Stomach (tissue), 9 donors: Measurements from ENCODE around the gene FHOD3. TPM values are rescaled to one million over a fixed set of nuclear protein-coding genes. Genes with fewer than 3 reads are reported as not detected.

Experiments
- DNase-seq, 2 donors: peaks; one replicate each; pipeline versions ENCODE4 v3.0.0 to v3.0.0-alpha.2; 2013 to 2019
- H3K27ac ChIP-seq, 5 donors: fragments of 200-600 bp in 4 of 5; sonication (generic) in 4 of 5; one replicate each; pipeline ENCODE4 v1.5.1; 2013 to 2019; ENCODE audit warnings: mild to moderate bottlenecking in 1 of 5, moderate library complexity in 1 of 5
- H3K27me3 ChIP-seq, 3 donors: fragments of 200-600 bp; sonication (generic); one replicate each; pipeline ENCODE4 v1.5.1; 2017 to 2019; ENCODE audit warnings: mixed run types in 1 of 3
- H3K36me3 ChIP-seq, 4 donors: fragments of 200-600 bp; sonication (generic); 1 replicate in 3 of 4; 2 replicates in 1 of 4; pipeline ENCODE4 v1.5.1; 2016 to 2019
- H3K4me1 ChIP-seq, 4 donors: fragments of 200-600 bp; sonication (generic); one replicate each; pipeline ENCODE4 v1.5.1; 2016 to 2019
- H3K4me3 ChIP-seq, 4 donors: fragments of 200-600 bp; sonication (generic) in 3 of 4; one replicate each; pipeline ENCODE4 v1.5.1; 2016 to 2019; ENCODE audit warnings: mild to moderate bottlenecking in 1 of 4
- H3K9me3 ChIP-seq, 4 donors: fragments of 200-600 bp; sonication (generic); one replicate each; pipeline ENCODE4 v1.5.1; 2016 to 2019
- EP300 ChIP-seq: sonication (generic); formaldehyde crosslinking; IDR thresholded peaks from one replicate; pipeline ENCODE4 v1.6.1; 2017; ENCODE audit warnings: antibody characterized with exemption
- POLR2A ChIP-seq, 4 donors: fragments of 450-650 bp; IDR thresholded peaks; one replicate each; pipeline ENCODE4 v1.6.1; 2016; ENCODE audit warnings: antibody characterized with exemption in 4 of 4, control low read depth in 2 of 4, mild to moderate bottlenecking in 1 of 4, moderate library complexity in 1 of 4
- POLR2AphosphoS5 ChIP-seq, 3 donors: sonication (generic); formaldehyde crosslinking; IDR thresholded peaks; one replicate each; pipeline ENCODE4 v1.6.1; 2016; ENCODE audit warnings: antibody characterized with exemption in 3 of 3
- WGBS, 5 donors: extraction: QIAGEN DNeasy Blood & Tissue Kit in 3 of 5; methylation state at CpG; one replicate each; pipeline versions ENCODE4 v1.1.5 to v1.1.7; 2013 to 2018; 5-methylcytosine and 5-hydroxymethylcytosine counted together
- intact Hi-C: fragments of 100-400 bp; cut with DNase I; formaldehyde crosslinking; loops from one replicate; pipeline ENCODE4 v1.15.1; 2023; ENCODE audit warnings: low total_unique reads
- polyA plus RNA-seq, 3 donors: library from polyadenylated mRNA; stranded (reverse); fragments of 200-250 nt; gene quantifications; one replicate each; pipeline ENCODE4 v1.2.3, GENCODE V29; 2013
- total RNA-seq, 5 donors: library from RNA; depleted of rRNA; stranded (reverse); fragments of >200 nt; gene quantifications; one replicate each; pipeline versions ENCODE4 v1.1.0 to v1.2.3, GENCODE V29; 2014 to 2016
- TF ChIP-seq, protein P1 (sequence below), 7 experiments: fragments of 450-650 bp in 4 of 7; fragments of 200-600 bp in 3 of 7; sonication (generic) in 3 of 7; IDR thresholded peaks; one replicate each; pipeline ENCODE4 v1.5.1; 2016 to 2019; ENCODE audit warnings: antibody characterized with exemption in 7 of 7, control low read depth in 2 of 7, mild to moderate bottlenecking in 1 of 7
- donor health status: healthy with polysubstance abuse.
- donor health status: Bipolar disorder and iron deficiency.
- donor health status: healthy.

The FHOD3 gene
- total and polyA plus RNA-seq, 8 donors: under 0.01 to 9.1 (median 4.6) TPM

GRCh38 chr18:36600548-36600947 lies 303.0 kb downstream of the FHOD3 start:
- H3K27me3 ChIP-seq: no peaks in the 10 kb centered on the region
- WGBS, 5 donors: 59 to 78% (median 67%) methylated on average over 3 of the region's 3 CpGs
- H3K4me3 ChIP-seq: no peak overlapping the region
- H3K4me1 ChIP-seq: no peaks in the 10 kb centered on the region
- TF ChIP-seq POLR2AphosphoS5 (IDR thresholded peaks at IDR 0.05) (no peak), POLR2A (IDR thresholded peaks at IDR 0.05) (no peak), EP300 (no peak)
- TF ChIP-seq, protein P1, sequence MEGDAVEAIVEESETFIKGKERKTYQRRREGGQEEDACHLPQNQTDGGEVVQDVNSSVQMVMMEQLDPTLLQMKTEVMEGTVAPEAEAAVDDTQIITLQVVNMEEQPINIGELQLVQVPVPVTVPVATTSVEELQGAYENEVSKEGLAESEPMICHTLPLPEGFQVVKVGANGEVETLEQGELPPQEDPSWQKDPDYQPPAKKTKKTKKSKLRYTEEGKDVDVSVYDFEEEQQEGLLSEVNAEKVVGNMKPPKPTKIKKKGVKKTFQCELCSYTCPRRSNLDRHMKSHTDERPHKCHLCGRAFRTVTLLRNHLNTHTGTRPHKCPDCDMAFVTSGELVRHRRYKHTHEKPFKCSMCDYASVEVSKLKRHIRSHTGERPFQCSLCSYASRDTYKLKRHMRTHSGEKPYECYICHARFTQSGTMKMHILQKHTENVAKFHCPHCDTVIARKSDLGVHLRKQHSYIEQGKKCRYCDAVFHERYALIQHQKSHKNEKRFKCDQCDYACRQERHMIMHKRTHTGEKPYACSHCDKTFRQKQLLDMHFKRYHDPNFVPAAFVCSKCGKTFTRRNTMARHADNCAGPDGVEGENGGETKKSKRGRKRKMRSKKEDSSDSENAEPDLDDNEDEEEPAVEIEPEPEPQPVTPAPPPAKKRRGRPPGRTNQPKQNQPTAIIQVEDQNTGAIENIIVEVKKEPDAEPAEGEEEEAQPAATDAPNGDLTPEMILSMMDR (IDR thresholded peaks at IDR 0.05): no peak
- H3K9me3 ChIP-seq: no peaks in the 10 kb centered on the region
- no peaks in the 10 kb centered on the region for H3K36me3 ChIP-seq
- intact Hi-C loops: no loop called here
- no peak overlapping the region for H3K27ac ChIP-seq
- no peak for DNase-seq

DNA sequence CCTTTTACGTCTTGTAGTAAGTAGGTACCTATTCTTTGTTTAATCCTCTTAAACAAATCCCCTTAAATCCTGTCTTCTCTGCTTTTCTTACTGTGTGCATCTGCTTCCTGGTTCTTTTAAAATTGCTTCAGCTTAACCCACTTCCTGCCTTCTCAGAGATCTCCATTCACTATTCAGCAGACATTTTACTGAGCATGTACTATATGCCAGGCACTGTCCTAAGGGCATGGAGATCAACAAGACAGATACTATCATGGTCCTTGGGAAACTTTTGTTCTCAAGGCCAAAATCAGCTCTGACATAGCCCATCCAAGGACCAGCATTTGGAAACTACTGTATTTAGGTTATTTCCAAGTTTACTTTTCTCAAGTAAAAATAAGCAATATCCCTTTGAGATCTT lies 303.8 kb downstream of the FHOD3 start:
- 38 to 85% (median 77%) methylated on average over 1 of the region's 1 CpG for WGBS, 5 donors
- Histone ChIP-seq H3K27ac (no peak overlapping the region), H3K4me1 (no peaks in the 10 kb centered on the region), H3K27me3 (no peaks in the 10 kb centered on the region), H3K36me3 (no peaks in the 10 kb centered on the region), H3K9me3 (no peaks in the 10 kb centered on the region), H3K4me3 (no peak overlapping the region)
- intact Hi-C loops: no loop called here
- DNase-seq: no peak
- TF ChIP-seq, protein P1 (IDR thresholded peaks at IDR 0.05): no peak
- no peak for TF ChIP-seq EP300
- TF ChIP-seq POLR2AphosphoS5 (IDR thresholded peaks at IDR 0.05): no peak
- TF ChIP-seq POLR2A (IDR thresholded peaks at IDR 0.05): no peak

DNA sequence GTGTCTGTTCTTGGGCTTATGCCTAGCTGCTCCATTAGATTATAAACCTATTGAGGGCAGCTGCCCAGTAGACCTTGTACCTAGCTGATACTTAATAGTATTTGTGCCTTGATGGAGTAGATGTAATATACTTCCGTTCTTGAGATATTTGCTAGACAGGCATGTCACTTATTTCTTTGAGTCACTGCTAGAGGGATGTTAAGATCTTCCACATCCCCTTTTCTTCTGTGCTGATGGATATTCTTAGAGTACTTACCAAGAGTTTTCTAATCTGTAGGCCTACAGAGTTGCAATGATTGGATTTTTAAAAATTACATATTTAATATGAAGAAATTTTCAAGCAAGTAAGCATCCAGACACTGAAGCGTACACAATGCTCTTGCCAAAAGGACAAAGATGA lies 304.6 kb downstream of the FHOD3 start:
- H3K27me3 ChIP-seq: no peaks in the 10 kb centered on the region
- 92 to 97% (median 94%) methylated on average over 2 of the region's 2 CpGs for WGBS, 5 donors
- TF ChIP-seq POLR2AphosphoS5 (IDR thresholded peaks at IDR 0.05): no peak
- TF ChIP-seq, protein P1 (IDR thresholded peaks at IDR 0.05): no peak
- no peak for TF ChIP-seq EP300
- no peak for TF ChIP-seq POLR2A (IDR thresholded peaks at IDR 0.05)
- H3K9me3 ChIP-seq: no peaks in the 10 kb centered on the region
- no peak overlapping the region for H3K4me3 ChIP-seq
- intact Hi-C loops: no loop called here
- no peaks in the 10 kb centered on the region for H3K36me3 ChIP-seq
- H3K27ac ChIP-seq: no peak overlapping the region
- H3K4me1 ChIP-seq: no peaks in the 10 kb centered on the region
- no peak for DNase-seq

GRCh38 chr18:36602620-36603019 lies 305.1 kb downstream of the FHOD3 start:
- no peak for TF ChIP-seq POLR2A (IDR thresholded peaks at IDR 0.05)
- TF ChIP-seq EP300: no peak
- no peak for TF ChIP-seq POLR2AphosphoS5 (IDR thresholded peaks at IDR 0.05)
- TF ChIP-seq, protein P1 (IDR thresholded peaks at IDR 0.05): no peak
- Histone ChIP-seq H3K9me3 (no peaks in the 10 kb centered on the region), H3K36me3 (no peaks in the 10 kb centered on the region), H3K27ac (no peak overlapping the region), H3K4me3 (no peak overlapping the region), H3K4me1 (no peaks in the 10 kb centered on the region), H3K27me3 (no peaks in the 10 kb centered on the region)
- DNase-seq: no peak
- intact Hi-C loops: no loop called here
- WGBS, 5 donors: 77 to 88% (median 81%) methylated on average over 4 of the region's 4 CpGs
